Upper lobe of left lung (tissue), 4 donors: ENCODE results near the gene PKLR.
"Not testable (repeated sequence)": the region's sequence is repeated elsewhere in the genome, so short reads cannot be mapped to it uniquely, and the experiment has no call there.

ENCODE experiments used
- EP300 ChIP-seq, 4 donors: sonication (generic); formaldehyde crosslinking; IDR thresholded peaks; one replicate each; pipeline ENCODE4 v1.5.1; 2017; ENCODE audit warnings: antibody characterized with exemption in 4 of 4, control low read depth in 2 of 4
- POLR2A ChIP-seq, 4 donors: fragments of 450-650 bp; IDR thresholded peaks; one replicate each; pipeline ENCODE4 v1.5.1; 2016 to 2017; ENCODE audit warnings: antibody characterized with exemption in 4 of 4, mild to moderate bottlenecking in 2 of 4
- POLR2AphosphoS5 ChIP-seq, 2 donors: sonication (generic); formaldehyde crosslinking; IDR thresholded peaks; one replicate each; pipeline ENCODE4 v1.5.1; 2017; ENCODE audit warnings: antibody characterized with exemption in 2 of 2
- TF ChIP-seq, protein P1 (sequence below), 6 experiments: fragments of 450-650 bp in 4 of 6; fragments of 200-600 bp in 2 of 6; sonication (generic) in 2 of 6; IDR thresholded peaks; one replicate each; pipeline ENCODE4 v1.5.1; 2016 to 2019; ENCODE audit warnings: antibody characterized with exemption in 6 of 6

DNA sequence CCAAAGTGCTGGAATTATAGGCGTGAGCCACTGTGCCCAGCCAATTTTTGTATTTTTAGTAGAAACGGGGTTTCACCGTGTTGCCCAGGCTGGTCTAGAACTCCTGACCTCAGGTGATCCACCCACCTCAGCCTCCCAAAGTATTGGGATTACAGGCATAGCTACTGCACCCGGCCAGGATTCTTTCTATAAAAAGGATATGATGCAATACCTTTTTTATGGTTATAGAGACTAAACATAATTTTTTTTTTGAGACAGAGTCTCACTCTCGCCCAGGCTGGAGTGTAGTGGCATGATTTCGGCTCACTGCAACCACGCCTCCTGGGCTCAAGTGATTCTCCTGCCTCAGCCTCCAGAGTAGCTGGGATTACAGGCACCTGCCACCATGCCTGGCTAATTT lies 27.6 kb upstream of the PKLR start:
- TF ChIP-seq, protein P1, sequence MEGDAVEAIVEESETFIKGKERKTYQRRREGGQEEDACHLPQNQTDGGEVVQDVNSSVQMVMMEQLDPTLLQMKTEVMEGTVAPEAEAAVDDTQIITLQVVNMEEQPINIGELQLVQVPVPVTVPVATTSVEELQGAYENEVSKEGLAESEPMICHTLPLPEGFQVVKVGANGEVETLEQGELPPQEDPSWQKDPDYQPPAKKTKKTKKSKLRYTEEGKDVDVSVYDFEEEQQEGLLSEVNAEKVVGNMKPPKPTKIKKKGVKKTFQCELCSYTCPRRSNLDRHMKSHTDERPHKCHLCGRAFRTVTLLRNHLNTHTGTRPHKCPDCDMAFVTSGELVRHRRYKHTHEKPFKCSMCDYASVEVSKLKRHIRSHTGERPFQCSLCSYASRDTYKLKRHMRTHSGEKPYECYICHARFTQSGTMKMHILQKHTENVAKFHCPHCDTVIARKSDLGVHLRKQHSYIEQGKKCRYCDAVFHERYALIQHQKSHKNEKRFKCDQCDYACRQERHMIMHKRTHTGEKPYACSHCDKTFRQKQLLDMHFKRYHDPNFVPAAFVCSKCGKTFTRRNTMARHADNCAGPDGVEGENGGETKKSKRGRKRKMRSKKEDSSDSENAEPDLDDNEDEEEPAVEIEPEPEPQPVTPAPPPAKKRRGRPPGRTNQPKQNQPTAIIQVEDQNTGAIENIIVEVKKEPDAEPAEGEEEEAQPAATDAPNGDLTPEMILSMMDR (IDR thresholded peaks at IDR 0.05), result not testable (repeated sequence)
- TF ChIP-seq POLR2A, EP300, POLR2AphosphoS5 (IDR thresholded peaks at IDR 0.05): not testable (repeated sequence)
